WTC11 (cell line): ENCODE measurements around the gene GABBR2.

Source experiments
- JUN ChIP-seq: sonication (generic); formaldehyde crosslinking; IDR thresholded peaks from 2 replicates; pipeline ENCODE4 v1.8.0; 2023; ENCODE audit warnings: mild to moderate bottlenecking, missing genetic modification reagents
- TEAD4 ChIP-seq: sonication (generic); formaldehyde crosslinking; IDR thresholded peaks from 2 replicates; pipeline ENCODE4 v1.8.0; 2022; ENCODE audit warnings: mild to moderate bottlenecking, missing genetic modification reagents
- TF ChIP-seq, protein P1 (sequence below): sonication (generic); formaldehyde crosslinking; IDR thresholded peaks from 2 replicates; pipeline ENCODE4 v1.8.1; 2022; ENCODE audit warnings: missing genetic modification reagents, borderline replicate concordance
- TF ChIP-seq, protein P2 (sequence below): sonication (generic); formaldehyde crosslinking; conservative IDR thresholded peaks from 2 replicates; pipeline ENCODE4 v1.8.1; 2022; ENCODE audit warnings: mild to moderate bottlenecking, missing genetic modification reagents
- TF ChIP-seq, protein P3 (sequence below): fragments of 200-600 bp; IDR thresholded peaks from 2 replicates; pipeline ENCODE4 v1.8.0; 2022; ENCODE audit warnings: antibody characterized with exemption
- TF ChIP-seq, protein P4 (sequence below): sonication (generic); formaldehyde crosslinking; IDR thresholded peaks from 2 replicates; pipeline ENCODE4 v1.8.1; 2023; ENCODE audit warnings: mild to moderate bottlenecking, missing genetic modification reagents, moderate library complexity
- TF ChIP-seq, protein P5 (sequence below): sonication (generic); formaldehyde crosslinking; IDR thresholded peaks from 2 replicates; pipeline ENCODE4 v1.8.1; 2023; ENCODE audit warnings: mild to moderate bottlenecking, missing genetic modification reagents
- TF ChIP-seq, protein P6 (sequence below): sonication (generic); formaldehyde crosslinking; IDR thresholded peaks from 2 replicates; pipeline ENCODE4 v1.8.1; 2023; ENCODE audit warnings: mild to moderate bottlenecking, moderate library complexity, missing genetic modification reagents

DNA sequence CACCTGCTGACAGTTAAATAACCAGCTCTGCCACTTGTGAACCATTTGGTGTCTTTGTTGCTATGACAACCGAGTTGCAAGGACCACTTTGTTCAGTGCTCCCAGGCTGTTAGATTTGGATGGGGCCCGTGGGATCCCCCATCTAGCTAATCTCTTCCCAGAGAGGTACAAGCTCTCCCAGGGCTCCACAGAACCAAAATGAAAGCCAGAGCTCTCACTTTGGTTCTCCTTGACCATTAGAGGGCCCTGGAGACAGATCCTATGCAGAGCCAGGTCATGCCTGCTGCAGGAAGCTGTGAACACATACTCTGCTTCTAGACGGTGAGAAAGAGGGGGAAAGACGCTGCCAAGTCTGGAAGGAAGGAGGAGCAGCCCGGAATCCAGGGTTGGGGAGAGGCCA, 224.6 kb downstream of the GABBR2 start:
- TF ChIP-seq TEAD4 (CRISPR knock-in tag) (no peak), JUN (CRISPR knock-in tag) (no peak)
- TF ChIP-seq, protein P1, sequence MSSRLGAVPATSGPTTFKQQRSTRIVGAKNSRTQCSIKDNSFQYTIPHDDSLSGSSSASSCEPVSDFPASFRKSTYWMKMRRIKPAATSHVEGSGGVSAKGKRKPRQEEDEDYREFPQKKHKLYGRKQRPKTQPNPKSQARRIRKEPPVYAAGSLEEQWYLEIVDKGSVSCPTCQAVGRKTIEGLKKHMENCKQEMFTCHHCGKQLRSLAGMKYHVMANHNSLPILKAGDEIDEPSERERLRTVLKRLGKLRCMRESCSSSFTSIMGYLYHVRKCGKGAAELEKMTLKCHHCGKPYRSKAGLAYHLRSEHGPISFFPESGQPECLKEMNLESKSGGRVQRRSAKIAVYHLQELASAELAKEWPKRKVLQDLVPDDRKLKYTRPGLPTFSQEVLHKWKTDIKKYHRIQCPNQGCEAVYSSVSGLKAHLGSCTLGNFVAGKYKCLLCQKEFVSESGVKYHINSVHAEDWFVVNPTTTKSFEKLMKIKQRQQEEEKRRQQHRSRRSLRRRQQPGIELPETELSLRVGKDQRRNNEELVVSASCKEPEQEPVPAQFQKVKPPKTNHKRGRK (CRISPR knock-in tag), result no peak
- TF ChIP-seq, protein P2, sequence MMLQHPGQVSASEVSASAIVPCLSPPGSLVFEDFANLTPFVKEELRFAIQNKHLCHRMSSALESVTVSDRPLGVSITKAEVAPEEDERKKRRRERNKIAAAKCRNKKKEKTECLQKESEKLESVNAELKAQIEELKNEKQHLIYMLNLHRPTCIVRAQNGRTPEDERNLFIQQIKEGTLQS (CRISPR knock-in tag), result no peak
- TF ChIP-seq, protein P3, sequence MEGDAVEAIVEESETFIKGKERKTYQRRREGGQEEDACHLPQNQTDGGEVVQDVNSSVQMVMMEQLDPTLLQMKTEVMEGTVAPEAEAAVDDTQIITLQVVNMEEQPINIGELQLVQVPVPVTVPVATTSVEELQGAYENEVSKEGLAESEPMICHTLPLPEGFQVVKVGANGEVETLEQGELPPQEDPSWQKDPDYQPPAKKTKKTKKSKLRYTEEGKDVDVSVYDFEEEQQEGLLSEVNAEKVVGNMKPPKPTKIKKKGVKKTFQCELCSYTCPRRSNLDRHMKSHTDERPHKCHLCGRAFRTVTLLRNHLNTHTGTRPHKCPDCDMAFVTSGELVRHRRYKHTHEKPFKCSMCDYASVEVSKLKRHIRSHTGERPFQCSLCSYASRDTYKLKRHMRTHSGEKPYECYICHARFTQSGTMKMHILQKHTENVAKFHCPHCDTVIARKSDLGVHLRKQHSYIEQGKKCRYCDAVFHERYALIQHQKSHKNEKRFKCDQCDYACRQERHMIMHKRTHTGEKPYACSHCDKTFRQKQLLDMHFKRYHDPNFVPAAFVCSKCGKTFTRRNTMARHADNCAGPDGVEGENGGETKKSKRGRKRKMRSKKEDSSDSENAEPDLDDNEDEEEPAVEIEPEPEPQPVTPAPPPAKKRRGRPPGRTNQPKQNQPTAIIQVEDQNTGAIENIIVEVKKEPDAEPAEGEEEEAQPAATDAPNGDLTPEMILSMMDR, result no peak
- TF ChIP-seq, protein P4, sequence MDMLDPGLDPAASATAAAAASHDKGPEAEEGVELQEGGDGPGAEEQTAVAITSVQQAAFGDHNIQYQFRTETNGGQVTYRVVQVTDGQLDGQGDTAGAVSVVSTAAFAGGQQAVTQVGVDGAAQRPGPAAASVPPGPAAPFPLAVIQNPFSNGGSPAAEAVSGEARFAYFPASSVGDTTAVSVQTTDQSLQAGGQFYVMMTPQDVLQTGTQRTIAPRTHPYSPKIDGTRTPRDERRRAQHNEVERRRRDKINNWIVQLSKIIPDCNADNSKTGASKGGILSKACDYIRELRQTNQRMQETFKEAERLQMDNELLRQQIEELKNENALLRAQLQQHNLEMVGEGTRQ (CRISPR knock-in tag), result no peak
- TF ChIP-seq, protein P5, sequence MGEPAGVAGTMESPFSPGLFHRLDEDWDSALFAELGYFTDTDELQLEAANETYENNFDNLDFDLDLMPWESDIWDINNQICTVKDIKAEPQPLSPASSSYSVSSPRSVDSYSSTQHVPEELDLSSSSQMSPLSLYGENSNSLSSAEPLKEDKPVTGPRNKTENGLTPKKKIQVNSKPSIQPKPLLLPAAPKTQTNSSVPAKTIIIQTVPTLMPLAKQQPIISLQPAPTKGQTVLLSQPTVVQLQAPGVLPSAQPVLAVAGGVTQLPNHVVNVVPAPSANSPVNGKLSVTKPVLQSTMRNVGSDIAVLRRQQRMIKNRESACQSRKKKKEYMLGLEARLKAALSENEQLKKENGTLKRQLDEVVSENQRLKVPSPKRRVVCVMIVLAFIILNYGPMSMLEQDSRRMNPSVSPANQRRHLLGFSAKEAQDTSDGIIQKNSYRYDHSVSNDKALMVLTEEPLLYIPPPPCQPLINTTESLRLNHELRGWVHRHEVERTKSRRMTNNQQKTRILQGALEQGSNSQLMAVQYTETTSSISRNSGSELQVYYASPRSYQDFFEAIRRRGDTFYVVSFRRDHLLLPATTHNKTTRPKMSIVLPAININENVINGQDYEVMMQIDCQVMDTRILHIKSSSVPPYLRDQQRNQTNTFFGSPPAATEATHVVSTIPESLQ (CRISPR knock-in tag), result no peak
- TF ChIP-seq, protein P6, sequence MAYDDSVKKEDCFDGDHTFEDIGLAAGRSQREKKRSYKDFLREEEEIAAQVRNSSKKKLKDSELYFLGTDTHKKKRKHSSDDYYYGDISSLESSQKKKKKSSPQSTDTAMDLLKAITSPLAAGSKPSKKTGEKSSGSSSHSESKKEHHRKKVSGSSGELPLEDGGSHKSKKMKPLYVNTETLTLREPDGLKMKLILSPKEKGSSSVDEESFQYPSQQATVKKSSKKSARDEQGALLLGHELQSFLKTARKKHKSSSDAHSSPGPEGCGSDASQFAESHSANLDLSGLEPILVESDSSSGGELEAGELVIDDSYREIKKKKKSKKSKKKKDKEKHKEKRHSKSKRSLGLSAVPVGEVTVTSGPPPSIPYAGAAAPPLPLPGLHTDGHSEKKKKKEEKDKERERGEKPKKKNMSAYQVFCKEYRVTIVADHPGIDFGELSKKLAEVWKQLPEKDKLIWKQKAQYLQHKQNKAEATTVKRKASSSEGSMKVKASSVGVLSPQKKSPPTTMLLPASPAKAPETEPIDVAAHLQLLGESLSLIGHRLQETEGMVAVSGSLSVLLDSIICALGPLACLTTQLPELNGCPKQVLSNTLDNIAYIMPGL (CRISPR knock-in tag), result no peak
